HFFc6 (cell line): ENCODE measurements around the gene SPRED2. TPM values are rescaled to one million over a fixed set of nuclear protein-coding genes. Genes with fewer than 3 reads are reported as not detected.

Experiments used
- DNase-seq: peaks from one replicate; pipeline ENCODE4 v3.0.0-alpha.2; 2018
- H3K27ac Mint-ChIP-seq: 2 replicates; pipeline ENCODE4 v1.8.0; 2020; ENCODE audit warnings: mild to moderate bottlenecking, mixed read lengths
- H3K27me3 Mint-ChIP-seq: 2 replicates; pipeline ENCODE4 v1.8.0; 2021; ENCODE audit warnings: mild to moderate bottlenecking, moderate library complexity, mixed read lengths; ENCODE audit not compliant: insufficient read depth
- H3K36me3 Mint-ChIP-seq: 2 replicates; pipeline ENCODE4 v1.8.0; 2021; ENCODE audit warnings: low read depth, mixed read lengths
- H3K4me1 Mint-ChIP-seq: 2 replicates; pipeline ENCODE4 v1.8.0; 2020; ENCODE audit warnings: low read depth, mixed read lengths
- H3K4me3 Mint-ChIP-seq: 2 replicates; pipeline ENCODE4 v1.8.0; 2020; ENCODE audit warnings: mild to moderate bottlenecking, moderate library complexity, mixed read lengths
- H3K9me3 Mint-ChIP-seq: 2 replicates; pipeline ENCODE4 v1.8.0; 2020; ENCODE audit warnings: mild to moderate bottlenecking, mixed read lengths
- total RNA-seq, 6 experiments: library from RNA; stranded (reverse); fragmentation: NEBNext Ultra II Directional; extraction: Animal tissue kit (Norgen Biotek cat#: 25700); gene quantifications; 2 replicates in 1 of 6; 3 replicates in 5 of 6; pipeline ENCODE4 v1.2.3, GENCODE V29; 2021
- TF ChIP-seq, protein P1 (sequence below): fragments of 200-600 bp; sonication (generic); IDR thresholded peaks from 2 replicates; pipeline ENCODE4 v1.5.0; 2021; ENCODE audit warnings: antibody characterized with exemption, mild to moderate bottlenecking

Gene SPRED2
- total RNA-seq, 6 experiments from 2014 or later = 28.7 to 38.5 (median 33.3) TPM

DNA sequence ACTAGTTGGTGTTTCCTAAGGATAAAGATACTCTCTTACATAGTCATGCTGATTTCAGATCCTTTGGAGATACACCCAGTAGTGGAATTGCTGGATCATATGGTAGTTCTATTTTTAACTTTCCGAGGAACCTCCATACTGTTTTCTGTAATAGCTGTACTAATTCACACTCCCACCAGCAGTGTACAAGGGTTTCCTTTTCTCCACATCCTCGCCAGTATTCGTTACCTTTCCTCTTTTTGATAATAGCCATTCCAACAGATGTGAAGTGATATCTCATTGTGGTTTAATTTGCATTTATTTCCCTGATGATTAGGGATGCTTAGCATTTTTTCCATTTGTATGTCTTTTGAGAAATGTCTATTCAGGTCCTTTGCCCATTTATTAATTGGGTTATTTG is 170.7 kb downstream of the SPRED2 start:
- Mint-ChIP-seq H3K27me3 (peaks cover 2% of the 10 kb centered on the region; the same call in 1 of the 2 replicates), H3K4me1 (peaks cover 71% of the 10 kb centered on the region), H3K27ac (peak overlapping the region; percentile 70), H3K9me3 (no peaks in the 10 kb centered on the region), H3K36me3 (peaks cover 23% of the 10 kb centered on the region), H3K4me3 (peak overlapping the region; percentile 27)
- peak; percentile 17 for DNase-seq
- TF ChIP-seq, protein P1, sequence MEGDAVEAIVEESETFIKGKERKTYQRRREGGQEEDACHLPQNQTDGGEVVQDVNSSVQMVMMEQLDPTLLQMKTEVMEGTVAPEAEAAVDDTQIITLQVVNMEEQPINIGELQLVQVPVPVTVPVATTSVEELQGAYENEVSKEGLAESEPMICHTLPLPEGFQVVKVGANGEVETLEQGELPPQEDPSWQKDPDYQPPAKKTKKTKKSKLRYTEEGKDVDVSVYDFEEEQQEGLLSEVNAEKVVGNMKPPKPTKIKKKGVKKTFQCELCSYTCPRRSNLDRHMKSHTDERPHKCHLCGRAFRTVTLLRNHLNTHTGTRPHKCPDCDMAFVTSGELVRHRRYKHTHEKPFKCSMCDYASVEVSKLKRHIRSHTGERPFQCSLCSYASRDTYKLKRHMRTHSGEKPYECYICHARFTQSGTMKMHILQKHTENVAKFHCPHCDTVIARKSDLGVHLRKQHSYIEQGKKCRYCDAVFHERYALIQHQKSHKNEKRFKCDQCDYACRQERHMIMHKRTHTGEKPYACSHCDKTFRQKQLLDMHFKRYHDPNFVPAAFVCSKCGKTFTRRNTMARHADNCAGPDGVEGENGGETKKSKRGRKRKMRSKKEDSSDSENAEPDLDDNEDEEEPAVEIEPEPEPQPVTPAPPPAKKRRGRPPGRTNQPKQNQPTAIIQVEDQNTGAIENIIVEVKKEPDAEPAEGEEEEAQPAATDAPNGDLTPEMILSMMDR = no peak

Other genes starting within 250 kb of the SPRED2 start
- 100 to 1,000 TPM; 412 to 450 (median 427) TPM for gene ACTR2, start 204.8 kb downstream of the SPRED2 start, total RNA-seq